ENCODE data around the gene RNF123. TPM values are rescaled to one million over a fixed set of nuclear protein-coding genes. Genes with fewer than 3 reads are reported as not detected.

The RNF123 gene
- total and polyA plus RNA-seq, 10 of the 15 experiments (the other 5 are each of a cell fraction or from before 2014, with no cell fraction given): 4.2 to 31.5 (median 17.6) TPM

- Histone ChIP-seq H3K27ac (ENCODE audit: control insufficient read depth, insufficient read depth) (no peak overlapping the region), H4K20me1 (ENCODE audit: control insufficient read depth, insufficient read depth) (no peaks in the 10 kb centered on the region), H3K4me1 (ENCODE audit: control insufficient read depth, insufficient read depth, low read length) (peaks cover 5% of the 10 kb centered on the region), H3K9ac (ENCODE audit: control insufficient read depth, insufficient read depth, low read length) (no peak overlapping the region), H3K79me2 (ENCODE audit: control insufficient read depth, insufficient read depth, low read length) (peaks cover 6% of the 10 kb centered on the region), H3K4me3 (no peak overlapping the region), H3K36me3 (ENCODE audit: control insufficient read depth in 2 of 2, insufficient read depth in 2 of 2, low read length in 1 of 2) (no peaks in the 10 kb centered on the region), H2AFZ (ENCODE audit: control insufficient read depth, low read depth, low read length) (no peak overlapping the region), H3K27me3 (replicated peaks in 1 of 2; ENCODE audit: control insufficient read depth in 2 of 2, insufficient read depth in 2 of 2, low read length in 1 of 2) (no peaks in the 10 kb centered on the region), H3K4me2 (ENCODE audit: control insufficient read depth, insufficient read depth) (no peak overlapping the region), H3K9me3 (replicated peaks; ENCODE audit: control insufficient read depth, insufficient read depth, low read length) (no peaks in the 10 kb centered on the region)
- in situ Hi-C loops (cut with MboI) (no loop called here), intact Hi-C loops (cut with micrococcal nuclease; ENCODE audit: unreplicated experiment) (no loop called here)
- TF ChIP-seq IRF3 (IDR thresholded peaks at IDR 0.05) (no peak), CHD1 (IDR thresholded peaks at IDR 0.05; ENCODE audit: low read depth, low read length) (no peak), NFYA (IDR thresholded peaks at IDR 0.05; ENCODE audit: borderline replicate concordance, low read depth, low read length) (no peak), ZZZ3 (IDR thresholded peaks at IDR 0.05; ENCODE audit: control insufficient read depth, insufficient read length, low read depth) (no peak)
- DNase-seq (ENCODE audit: low read depth, low spot score): no peak
- FAIRE-seq: no peak
- ChIA-PET CTCF (interaction anchor here (5.3 kb wide), 1 partner anchor 130 kb away, joined by 210 read pairs; no protein-coding TSS in a partner anchor), SMC1A (ENCODE audit: uncharacterized antibody, unreplicated experiment) (interaction anchor here (1.8 kb wide), 1 partner anchor 129 kb away, joined by 4 read pairs; no protein-coding TSS in a partner anchor), RAD21 (ENCODE audit: unreplicated experiment) (interaction anchor here (0.8 to 1.6 kb wide), 2 partner anchors 114 to 129 kb away, joined by 4 to 13 read pairs; partner anchors contain the start of gene BSN), POLR2A (no interaction called here)
- no peak for ATAC-seq
- no TSS peak for BruUV-seq (replicated peaks)
- 55% methylated on average over 5 of the region's 5 CpGs for WGBS (ENCODE audit: insufficient coverage, insufficient replicate concordance, low lambda C conversion rate, missing lambda C conversion rate)
Observed at GRCh38 chr3:49668861-49669260, 20.5 kb upstream of the RNF123 start.

- WGBS (ENCODE audit: insufficient coverage, insufficient replicate concordance, low lambda C conversion rate, missing lambda C conversion rate): 98% methylated on average over 3 of the region's 3 CpGs
- Histone ChIP-seq H3K9me3 (replicated peaks; ENCODE audit: control insufficient read depth, insufficient read depth, low read length) (no peaks in the 10 kb centered on the region), H3K36me3 (ENCODE audit: control insufficient read depth in 2 of 2, insufficient read depth in 2 of 2, low read length in 1 of 2) (no peaks in the 10 kb centered on the region), H2AFZ (ENCODE audit: control insufficient read depth, low read depth, low read length) (no peak overlapping the region), H3K9ac (ENCODE audit: control insufficient read depth, insufficient read depth, low read length) (no peak overlapping the region), H3K4me1 (ENCODE audit: control insufficient read depth, insufficient read depth, low read length) (peaks cover 5% of the 10 kb centered on the region), H3K79me2 (ENCODE audit: control insufficient read depth, insufficient read depth, low read length) (peaks cover 8% of the 10 kb centered on the region), H3K27me3 (replicated peaks in 1 of 2; ENCODE audit: control insufficient read depth in 2 of 2, insufficient read depth in 2 of 2, low read length in 1 of 2) (no peaks in the 10 kb centered on the region), H3K4me2 (ENCODE audit: control insufficient read depth, insufficient read depth) (no peak overlapping the region), H4K20me1 (ENCODE audit: control insufficient read depth, insufficient read depth) (no peaks in the 10 kb centered on the region), H3K4me3 (no peak overlapping the region), H3K27ac (ENCODE audit: control insufficient read depth, insufficient read depth) (no peak overlapping the region)
- no TSS peak for BruUV-seq (replicated peaks)
- DNase-seq (ENCODE audit: low read depth, low spot score) (no peak), ATAC-seq (no peak), FAIRE-seq (no peak)
- ChIA-PET POLR2A (no interaction called here), SMC1A (ENCODE audit: uncharacterized antibody, unreplicated experiment) (interaction anchor here (1.8 kb wide), 1 partner anchor 129 kb away, joined by 4 read pairs; no protein-coding TSS in a partner anchor), RAD21 (ENCODE audit: unreplicated experiment) (interaction anchor here (0.8 to 1.6 kb wide), 2 partner anchors 115 to 129 kb away, joined by 4 to 13 read pairs; partner anchors contain the start of gene BSN), CTCF (interaction anchor here (5.3 kb wide), 1 partner anchor 131 kb away, joined by 210 read pairs; no protein-coding TSS in a partner anchor)
- in situ Hi-C loops (cut with MboI) (no loop called here), intact Hi-C loops (cut with micrococcal nuclease; ENCODE audit: unreplicated experiment) (no loop called here)
- TF ChIP-seq TCF12 (IDR thresholded peaks at IDR 0.05; ENCODE audit: low read depth, low read length): no peak
- TF ChIP-seq MTA2 (IDR thresholded peaks at IDR 0.05; ENCODE audit: low read depth): no peak
- TF ChIP-seq ZNF622 (IDR thresholded peaks at IDR 0.05): no peak
- no peak for TF ChIP-seq SMAD1 (IDR thresholded peaks at IDR 0.05; ENCODE audit: low read depth, partially characterized antibody)
- no peak for TF ChIP-seq MYC (IDR thresholded peaks at IDR 0.05; ENCODE audit: insufficient read depth, insufficient read length, insufficient replicate concordance, low read length, severe bottlenecking)
- TF ChIP-seq ZNF384 (IDR thresholded peaks at IDR 0.05; ENCODE audit: borderline replicate concordance, low read depth, low read length): no peak
- no peak for TF ChIP-seq SKIL (IDR thresholded peaks at IDR 0.05; ENCODE audit: low read depth, poor library complexity, severe bottlenecking)
- TF ChIP-seq EGR1 (IDR thresholded peaks at IDR 0.05; ENCODE audit: borderline replicate concordance in 1 of 2, low read depth in 2 of 2, low read length in 2 of 2): no peak
- no peak for TF ChIP-seq NRF1 (conservative IDR thresholded peaks at IDR 0.05; ENCODE audit: low read depth, low read length)
Observed at GRCh38 chr3:49669352-49669751, 20.0 kb upstream of the RNF123 start.
